ENCODE data around the gene PBRM1. TPM values are rescaled to one million over a fixed set of nuclear protein-coding genes. Genes with fewer than 3 reads are reported as not detected.

The PBRM1 gene
- total RNA-seq, 1 experiment from 2014 or later, result 74.2 TPM

DNA sequence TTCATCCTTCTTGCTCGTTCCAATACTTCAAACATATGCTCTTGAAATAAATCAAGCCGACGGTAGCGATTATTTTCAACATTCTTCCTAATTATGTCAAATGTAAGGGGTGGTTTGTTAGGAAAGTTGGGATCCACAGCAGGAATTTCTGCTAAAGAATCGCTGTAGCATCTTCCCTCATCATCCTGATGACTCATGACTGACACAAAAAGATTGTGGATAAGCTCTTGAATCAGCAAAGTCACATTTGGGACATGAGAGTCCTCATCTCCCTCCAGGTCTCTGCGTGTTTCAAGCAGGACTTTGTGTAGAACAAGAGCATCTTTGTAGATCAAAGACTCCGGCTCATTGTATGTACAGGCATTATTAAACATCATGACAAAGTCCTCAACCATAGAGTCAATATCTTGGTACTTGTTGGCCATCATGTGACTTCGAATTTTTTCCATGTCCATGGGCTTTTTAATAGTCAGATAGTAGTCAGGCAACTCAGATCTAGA, 76.3 kb downstream of the PBRM1 start:
- Histone ChIP-seq H3K4ac (ENCODE audit: low read depth, low read length) (no peak overlapping the region), H2AK5ac (ENCODE audit: insufficient read length, low read length) (no peak overlapping the region), H2BK120ac (ENCODE audit: low read depth, low read length, poor library complexity, severe bottlenecking) (no peak overlapping the region), H4K8ac (replicated peaks; ENCODE audit: insufficient read length, low read depth, low read length) (no peak overlapping the region), H4K5ac (ENCODE audit: insufficient read length, low read depth, low read length) (no peak overlapping the region), H3K27ac (ENCODE audit: insufficient read length, low read depth, low read length) (no peak overlapping the region), H2BK5ac (ENCODE audit: insufficient read length, low read length) (no peak overlapping the region), H3K9me3 (ENCODE audit: control insufficient read depth, low read depth, low read length) (no peaks in the 10 kb centered on the region), H3T11ph (ENCODE audit: low read length) (no peak overlapping the region), H3K79me1 (ENCODE audit: insufficient read depth, low read depth, low read length, poor library complexity, severe bottlenecking) (no peaks in the 10 kb centered on the region), H2BK20ac (ENCODE audit: low read depth, low read length, poor library complexity, severe bottlenecking) (no peak overlapping the region), H3K4me1 (ENCODE audit: insufficient read depth, low read length) (no peaks in the 10 kb centered on the region), H3K4me2 (ENCODE audit: insufficient read depth, insufficient read length, low read length) (no peak overlapping the region), H2BK12ac (ENCODE audit: insufficient read length, low read depth, low read length) (no peak overlapping the region), H3K14ac (ENCODE audit: insufficient read depth, low read length) (no peak overlapping the region), H2BK15ac (ENCODE audit: low read depth, low read length) (no peak overlapping the region), H3K23me2 (ENCODE audit: insufficient read length, low read depth, low read length, poor library complexity, severe bottlenecking) (no peaks in the 10 kb centered on the region), H3K56ac (ENCODE audit: insufficient read length, low read depth, low read length) (no peak overlapping the region), H3K9ac (ENCODE audit: extremely low read depth, insufficient read length, low read length) (no peak overlapping the region), H4K20me1 (ENCODE audit: control insufficient read depth, insufficient read depth, insufficient read length) (no peaks in the 10 kb centered on the region), H3K23ac (ENCODE audit: insufficient read length, low read depth, low read length) (no peak overlapping the region), H3K27me3 (ENCODE audit: insufficient read depth, low read length) (no peaks in the 10 kb centered on the region), H4K91ac (ENCODE audit: insufficient read length, low read depth, low read length) (no peak overlapping the region), H3K18ac (ENCODE audit: insufficient read length, low read depth, low read length) (no peak overlapping the region), H3K79me2 (ENCODE audit: insufficient read depth, low read length) (no peaks in the 10 kb centered on the region), H2AFZ (ENCODE audit: low read length) (no peak overlapping the region)
- no peak overlapping the region for H3K4me3 Mint-ChIP-seq
- TF ChIP-seq, protein P1, sequence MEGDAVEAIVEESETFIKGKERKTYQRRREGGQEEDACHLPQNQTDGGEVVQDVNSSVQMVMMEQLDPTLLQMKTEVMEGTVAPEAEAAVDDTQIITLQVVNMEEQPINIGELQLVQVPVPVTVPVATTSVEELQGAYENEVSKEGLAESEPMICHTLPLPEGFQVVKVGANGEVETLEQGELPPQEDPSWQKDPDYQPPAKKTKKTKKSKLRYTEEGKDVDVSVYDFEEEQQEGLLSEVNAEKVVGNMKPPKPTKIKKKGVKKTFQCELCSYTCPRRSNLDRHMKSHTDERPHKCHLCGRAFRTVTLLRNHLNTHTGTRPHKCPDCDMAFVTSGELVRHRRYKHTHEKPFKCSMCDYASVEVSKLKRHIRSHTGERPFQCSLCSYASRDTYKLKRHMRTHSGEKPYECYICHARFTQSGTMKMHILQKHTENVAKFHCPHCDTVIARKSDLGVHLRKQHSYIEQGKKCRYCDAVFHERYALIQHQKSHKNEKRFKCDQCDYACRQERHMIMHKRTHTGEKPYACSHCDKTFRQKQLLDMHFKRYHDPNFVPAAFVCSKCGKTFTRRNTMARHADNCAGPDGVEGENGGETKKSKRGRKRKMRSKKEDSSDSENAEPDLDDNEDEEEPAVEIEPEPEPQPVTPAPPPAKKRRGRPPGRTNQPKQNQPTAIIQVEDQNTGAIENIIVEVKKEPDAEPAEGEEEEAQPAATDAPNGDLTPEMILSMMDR (conservative IDR thresholded peaks at IDR 0.05), result no peak
- WGBS (ENCODE audit: extremely low coverage, insufficient read length, low lambda C conversion rate), result no CpG with 5 or more reads among the region's 8 CpGs
- H3K27ac Mint-ChIP-seq, result no peak overlapping the region
- peaks cover 10 to 63% (median 34%) of the 10 kb centered on the region in 3 experiments; a peak in 6 of 7 replicates for H3K36me3 Mint-ChIP-seq (ENCODE audit: insufficient read depth in 1 of 3, low read depth in 3 of 3)
- DNase-seq, result no peak
- no peaks in the 10 kb centered on the region for H3K4me1 Mint-ChIP-seq
- H3K27me3 Mint-ChIP-seq (ENCODE audit: low read depth), result no peaks in the 10 kb centered on the region
- H3K9me3 Mint-ChIP-seq, result no peaks in the 10 kb centered on the region

Measured in H9 (cell line).